ENCODE measurements around the gene CNMD.

GRCh38 chr13:52783943-52784342 is 44.3 kb upstream of the CNMD start:
- TF ChIP-seq, protein P1, sequence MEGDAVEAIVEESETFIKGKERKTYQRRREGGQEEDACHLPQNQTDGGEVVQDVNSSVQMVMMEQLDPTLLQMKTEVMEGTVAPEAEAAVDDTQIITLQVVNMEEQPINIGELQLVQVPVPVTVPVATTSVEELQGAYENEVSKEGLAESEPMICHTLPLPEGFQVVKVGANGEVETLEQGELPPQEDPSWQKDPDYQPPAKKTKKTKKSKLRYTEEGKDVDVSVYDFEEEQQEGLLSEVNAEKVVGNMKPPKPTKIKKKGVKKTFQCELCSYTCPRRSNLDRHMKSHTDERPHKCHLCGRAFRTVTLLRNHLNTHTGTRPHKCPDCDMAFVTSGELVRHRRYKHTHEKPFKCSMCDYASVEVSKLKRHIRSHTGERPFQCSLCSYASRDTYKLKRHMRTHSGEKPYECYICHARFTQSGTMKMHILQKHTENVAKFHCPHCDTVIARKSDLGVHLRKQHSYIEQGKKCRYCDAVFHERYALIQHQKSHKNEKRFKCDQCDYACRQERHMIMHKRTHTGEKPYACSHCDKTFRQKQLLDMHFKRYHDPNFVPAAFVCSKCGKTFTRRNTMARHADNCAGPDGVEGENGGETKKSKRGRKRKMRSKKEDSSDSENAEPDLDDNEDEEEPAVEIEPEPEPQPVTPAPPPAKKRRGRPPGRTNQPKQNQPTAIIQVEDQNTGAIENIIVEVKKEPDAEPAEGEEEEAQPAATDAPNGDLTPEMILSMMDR (IDR thresholded peaks at IDR 0.05 in 4 of 5, conservative IDR thresholded peaks at IDR 0.05 in 1 of 5), result no peak
- TF ChIP-seq POLR2A (IDR thresholded peaks at IDR 0.05), result no peak
